NCI-H187 treated with DMSO at 0.1 percent for 48 hours (cell line): ENCODE measurements around the gene ZFP28.

Experiments used
- DNase-seq: peaks from one replicate; lab custom pipeline; 2025; lab: John Stamatoyannopoulos, UW

ZFP28 gene

DNA sequence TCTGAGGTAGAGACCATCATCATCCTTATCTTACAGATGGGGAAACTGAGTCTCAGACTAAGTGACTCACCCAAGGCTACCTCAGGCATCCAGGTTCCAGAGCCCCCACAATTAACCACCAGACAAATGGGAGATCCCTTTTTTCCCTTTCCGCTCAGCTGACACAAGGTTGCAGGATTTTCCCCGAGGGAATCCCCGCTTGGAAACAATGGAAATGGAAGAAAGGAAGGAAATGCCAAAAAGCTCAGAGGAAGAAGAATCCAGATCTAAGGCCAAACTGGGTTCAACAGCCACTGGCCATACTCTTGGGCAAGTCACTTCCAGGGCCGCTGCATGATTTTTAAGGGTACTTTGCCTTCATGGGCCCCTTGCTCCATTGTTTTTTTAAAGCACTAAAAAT, 57.9 kb downstream of the ZFP28 start:
- no peak for DNase-seq

DNA sequence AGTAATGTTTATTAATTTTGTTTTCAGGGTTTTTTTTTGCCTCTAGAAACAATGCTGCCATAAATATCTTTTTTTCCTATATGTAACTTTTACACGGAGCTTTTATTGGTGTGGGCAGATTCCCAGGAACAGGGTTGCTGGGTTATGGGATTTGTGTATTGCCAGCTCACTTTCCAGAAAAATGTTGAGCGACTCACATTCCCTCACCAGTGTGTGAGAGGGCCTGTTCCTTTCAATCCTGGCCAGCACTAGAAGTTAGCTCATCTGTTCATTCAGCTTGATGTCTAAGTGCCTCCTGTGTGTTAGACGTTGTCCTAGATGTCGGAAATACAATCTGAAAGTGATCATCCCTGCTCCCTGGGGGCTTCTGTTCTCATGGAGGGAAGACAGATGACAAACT, 58.9 kb downstream of the ZFP28 start:
- no peak for DNase-seq

DNA sequence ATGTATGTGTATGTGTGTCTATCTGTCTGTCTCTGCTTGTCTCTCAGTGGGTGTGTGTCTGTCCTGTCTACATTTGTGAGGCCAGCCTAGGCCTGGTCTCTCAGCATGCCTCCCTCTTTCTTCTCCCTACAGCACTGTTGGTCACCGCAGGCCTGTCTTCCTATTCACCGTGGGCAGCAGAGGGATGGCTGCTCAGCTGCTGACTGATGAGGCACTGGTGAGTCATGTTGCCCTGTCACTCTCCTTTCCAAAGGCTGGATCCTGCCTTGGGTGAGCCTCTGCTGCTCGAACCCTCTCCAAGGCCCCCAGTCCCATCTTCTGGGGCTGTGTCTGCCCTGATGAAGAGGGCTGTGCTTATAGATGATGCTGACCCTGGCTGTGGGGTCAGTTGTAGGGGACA, 62.6 kb downstream of the ZFP28 start:
- no peak for DNase-seq

DNA sequence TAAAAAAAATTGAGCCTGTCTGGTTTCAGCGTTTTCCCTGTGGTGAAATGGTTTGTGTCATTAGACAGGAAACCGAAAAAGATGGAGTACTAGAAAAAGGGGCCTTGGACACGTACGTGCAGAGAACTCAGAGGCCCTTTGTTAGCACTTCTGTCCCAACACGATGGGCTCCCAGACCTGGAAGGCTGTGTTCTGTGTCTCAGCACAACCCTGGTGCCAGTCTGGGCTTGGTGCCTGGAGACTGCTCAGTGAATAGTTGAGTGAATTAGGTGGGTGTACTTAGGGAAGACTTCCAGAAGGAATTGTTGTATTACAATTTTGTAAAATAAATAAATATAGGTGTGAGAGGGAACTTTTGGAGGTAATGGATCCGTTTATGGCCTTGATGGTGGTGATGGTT, 65.1 kb downstream of the ZFP28 start:
- DNase-seq = no peak
